Left lobe of liver (tissue), 2 donors: ENCODE data around the gene CMKLR1. TPM values are rescaled to one million over a fixed set of nuclear protein-coding genes. Genes with fewer than 3 reads are reported as not detected.

Source experiments
- ATAC-seq: fragments of 200-7000 bp; cut with Tn5 transposase; one replicate; pipeline ENCODE4 v1.9.1; 2020; ENCODE audit warnings: mild to moderate bottlenecking, moderate library complexity
- DNase-seq: peaks from one replicate; pipeline ENCODE4 v3.0.0-alpha.2; 2020; ENCODE audit warnings: low spot score
- total RNA-seq: library from RNA; stranded (reverse); gene quantifications from one replicate; pipeline ENCODE4 v1.2.1, GENCODE V29; 2021
- donor health status: DM: no; HTN: no; CAD: no; lungs with moderate emphysema.
- donor health status: DM: no; HTN: yes; CAD: no.

The CMKLR1 gene
- total RNA-seq, 1 donor from 2014 or later = 3.8 TPM

GRCh38 chr12:108363565-108363964 lies 24.5 kb upstream of the CMKLR1 start:
- DNase-seq (no peak), ATAC-seq (no peak)

- DNase-seq = no peak
- no peak for ATAC-seq
Observed at GRCh38 chr12:108363165-108363564, 24.1 kb upstream of the CMKLR1 start.

- no peak for ATAC-seq
Observed at GRCh38 chr12:108361606-108362005, 22.5 kb upstream of the CMKLR1 start.

GRCh38 chr12:108360487-108360886 lies 21.4 kb upstream of the CMKLR1 start:
- ATAC-seq = no peak
- DNase-seq = no peak

More at GRCh38 chr12:108361606-108362005, 22.5 kb upstream of the CMKLR1 start:
- no peak for DNase-seq

GRCh38 chr12:108360057-108360456 lies 20.9 kb upstream of the CMKLR1 start:
- ATAC-seq (no peak), DNase-seq (no peak)

- DNase-seq (no peak), ATAC-seq (no peak)
Observed at GRCh38 chr12:108358580-108358965, 19.5 kb upstream of the CMKLR1 start.

- ATAC-seq = no peak
- no peak for DNase-seq
Observed at GRCh38 chr12:108357834-108358579, 18.9 kb upstream of the CMKLR1 start.

- no peak for ATAC-seq
Observed at GRCh38 chr12:108356835-108357806, 18.0 kb upstream of the CMKLR1 start.

GRCh38 chr12:108355069-108355468 lies 16.0 kb upstream of the CMKLR1 start:
- DNase-seq (no peak), ATAC-seq (no peak)

More at GRCh38 chr12:108356835-108357806, 18.0 kb upstream of the CMKLR1 start:
- no peak for DNase-seq

GRCh38 chr12:108352591-108352990 lies 13.5 kb upstream of the CMKLR1 start:
- DNase-seq (no peak), ATAC-seq (no peak)

- no peak for ATAC-seq
- no peak for DNase-seq
Observed at GRCh38 chr12:108350511-108350910, 11.4 kb upstream of the CMKLR1 start.

- DNase-seq (no peak), ATAC-seq (no peak)
Observed at GRCh38 chr12:108349278-108349688, 10.2 kb upstream of the CMKLR1 start.

- ATAC-seq (no peak), DNase-seq (no peak)
Observed at GRCh38 chr12:108348842-108349241, 9.7 kb upstream of the CMKLR1 start.

GRCh38 chr12:108346727-108347710 lies 7.9 kb upstream of the CMKLR1 start:
- ATAC-seq (no peak), DNase-seq (no peak)

- DNase-seq = no peak
- no peak for ATAC-seq
Observed at GRCh38 chr12:108345716-108346633, 6.9 kb upstream of the CMKLR1 start.

- ATAC-seq = no peak
- DNase-seq = no peak
Observed at GRCh38 chr12:108342985-108343384, 3.9 kb upstream of the CMKLR1 start.

GRCh38 chr12:108341854-108342847 lies 3.0 kb upstream of the CMKLR1 start:
- no peak for DNase-seq
- ATAC-seq = no peak

GRCh38 chr12:108341356-108341755 lies 2.2 kb upstream of the CMKLR1 start:
- ATAC-seq = no peak
- no peak for DNase-seq
